NB4 (cell line): ENCODE results near the gene EDEM3.

Source experiments
- CTCF ChIP-seq: IDR thresholded peaks from one replicate; pipeline ENCODE4 v1.5.1; 2012; ENCODE audit warnings: low read depth, low read length
- POLR2A ChIP-seq: IDR thresholded peaks from 2 replicates; pipeline ENCODE4 v1.6.1; 2011; ENCODE audit warnings: mild to moderate bottlenecking; ENCODE audit not compliant: insufficient read length; ENCODE audit errors: extremely low read depth

- no peak for TF ChIP-seq POLR2A
- no peak for TF ChIP-seq CTCF
Observed at GRCh38 chr1:184658055-184658454, 96.6 kb downstream of the EDEM3 start.
